Neural cell (in vitro differentiated cells): ENCODE data around the gene PDIA4. TPM values are rescaled to one million over a fixed set of nuclear protein-coding genes. Genes with fewer than 3 reads are reported as not detected.

Source experiments
- H2AFZ ChIP-seq: fragments of 200-600, 300-800 bp; sonication (generic), shearing (Covaris generic); 2 replicates; pipeline ENCODE4 v1.6.0; 2014; ENCODE audit warnings: low read depth, mild to moderate bottlenecking, antibody characterized with exemption, low read length, moderate library complexity
- H3F3A ChIP-seq: fragments of 200-600 bp; shearing (Covaris generic); 2 replicates; pipeline ENCODE4 v1.6.1; 2016; ENCODE audit warnings: mild to moderate bottlenecking, moderate library complexity, mixed read lengths, antibody characterized with exemption, low read length; ENCODE audit not compliant: insufficient read depth, poor library complexity, severe bottlenecking
- H3K27ac ChIP-seq: fragments of 200-600, 300-800 bp; sonication (generic), shearing (Covaris generic); 2 replicates; pipeline ENCODE4 v1.5.1; 2014; ENCODE audit warnings: mild to moderate bottlenecking, low read length, moderate library complexity
- H3K27me3 ChIP-seq: fragments of 300-800, 200-600 bp; sonication (generic), shearing (Covaris generic); 2 replicates; pipeline ENCODE4 v1.6.0; 2014; ENCODE audit warnings: mild to moderate bottlenecking, low read depth, low read length, moderate library complexity; ENCODE audit not compliant: insufficient read depth
- H3K36me3 ChIP-seq: fragments of 300-800, 200-600 bp; sonication (generic), shearing (Covaris generic); 2 replicates; pipeline ENCODE4 v1.5.1; 2014; ENCODE audit warnings: mild to moderate bottlenecking, antibody characterized with exemption, low read length, moderate library complexity; ENCODE audit not compliant: insufficient read depth
- H3K4me2 ChIP-seq: fragments of 300-800, 200-600 bp; sonication (generic), shearing (Covaris generic); 2 replicates; pipeline ENCODE4 v1.6.0; 2014; ENCODE audit warnings: mild to moderate bottlenecking, low read length
- H3K4me3 ChIP-seq: fragments of 300-800, 200-600 bp; sonication (generic), shearing (Covaris generic); 2 replicates; pipeline ENCODE4 v1.5.1; 2014; ENCODE audit warnings: mild to moderate bottlenecking, low read length, moderate library complexity
- H3K79me2 ChIP-seq: fragments of 200-600 bp; shearing (Covaris generic); replicated peaks from 2 replicates; pipeline ENCODE4 v1.6.0; 2014; ENCODE audit warnings: mild to moderate bottlenecking, low read length, moderate library complexity; ENCODE audit not compliant: insufficient read depth
- H3K9ac ChIP-seq: fragments of 300-800, 200-600 bp; sonication (generic), shearing (Covaris generic); 2 replicates; pipeline ENCODE4 v1.6.1; 2016; ENCODE audit warnings: mild to moderate bottlenecking, low read length, mixed read lengths
- H3K9me2 ChIP-seq: fragments of 200-600 bp; shearing (Covaris generic); 2 replicates; pipeline ENCODE4 v1.6.1; 2016; ENCODE audit warnings: mild to moderate bottlenecking, low read length, mixed read lengths; ENCODE audit not compliant: insufficient read depth
- H3K9me3 ChIP-seq: fragments of 200-600, 300-800 bp; sonication (generic), shearing (Covaris generic); 2 replicates; pipeline ENCODE4 v1.6.1; 2016; ENCODE audit warnings: mild to moderate bottlenecking, mixed run types, low read length, moderate library complexity, mixed read lengths
- H4K20me1 ChIP-seq: fragments of 200-600 bp; shearing (Covaris generic); 2 replicates; pipeline ENCODE4 v1.6.1; 2016; ENCODE audit warnings: mild to moderate bottlenecking, mixed run types; ENCODE audit not compliant: insufficient read depth
- CTCF ChIP-seq: fragments of 450-650 bp; IDR thresholded peaks from 2 replicates; pipeline ENCODE4 v1.5.1; 2014; ENCODE audit warnings: antibody characterized with exemption, mild to moderate bottlenecking, moderate library complexity; ENCODE audit not compliant: poor library complexity, severe bottlenecking
- EP300 ChIP-seq: fragments of 450-650 bp; conservative IDR thresholded peaks from 2 replicates; pipeline ENCODE4 v1.6.1; 2014; ENCODE audit warnings: antibody characterized with exemption, mild to moderate bottlenecking, moderate library complexity; ENCODE audit not compliant: poor library complexity, severe bottlenecking
- EZH2 ChIP-seq: fragments of 200-600, 300-800 bp; shearing (Covaris generic), sonication (generic); IDR thresholded peaks from 2 replicates; pipeline ENCODE4 v1.6.1; 2014; ENCODE audit warnings: antibody characterized with exemption, low read length, borderline replicate concordance, mild to moderate bottlenecking; ENCODE audit not compliant: insufficient read depth, poor library complexity, severe bottlenecking
- MXI1 ChIP-seq: fragments of 450-650 bp; conservative IDR thresholded peaks from 2 replicates; pipeline ENCODE4 v1.6.1; 2014; ENCODE audit warnings: antibody characterized with exemption, mild to moderate bottlenecking; ENCODE audit not compliant: poor library complexity, severe bottlenecking
- POLR2AphosphoS5 ChIP-seq: IDR thresholded peaks from 2 replicates; pipeline ENCODE4 v1.6.1; 2012
- RAD21 ChIP-seq: fragments of 450-650 bp; conservative IDR thresholded peaks from 2 replicates; pipeline ENCODE4 v1.6.1; 2014; ENCODE audit warnings: antibody characterized with exemption, mild to moderate bottlenecking, moderate library complexity
- REST ChIP-seq: IDR thresholded peaks from 2 replicates; pipeline ENCODE4 v1.6.1; 2012; ENCODE audit warnings: borderline replicate concordance
- SMC3 ChIP-seq: fragments of 450-650 bp; conservative IDR thresholded peaks from 2 replicates; pipeline ENCODE4 v1.6.1; 2014; ENCODE audit warnings: antibody characterized with exemption, mild to moderate bottlenecking, moderate library complexity; ENCODE audit not compliant: poor library complexity
- TAF1 ChIP-seq: IDR thresholded peaks from 2 replicates; pipeline ENCODE4 v1.6.1; 2012; ENCODE audit warnings: low read depth
- polyA plus RNA-seq: library from polyadenylated mRNA; depleted of rRNA; stranded (reverse); fragments of >200 nt; gene quantifications from 2 replicates; pipeline ENCODE4 v1.2.3, GENCODE V29; 2014

Gene PDIA4
- polyA plus RNA-seq, 1 donor from 2014 or later: 41.8 TPM

- no peaks in the 10 kb centered on the region for H3K79me2 ChIP-seq
- no peak overlapping the region for H3K4me3 ChIP-seq
- no peak overlapping the region for H3K4me2 ChIP-seq
- TF ChIP-seq POLR2AphosphoS5 (no peak), TAF1 (no peak), REST (no peak), EP300 (no peak), CTCF (no peak), RAD21 (no peak), EZH2 (no peak), MXI1 (no peak), SMC3 (no peak)
- no peak overlapping the region for H3K9ac ChIP-seq
- H3K36me3 ChIP-seq: peaks cover 13% of the 10 kb centered on the region
- no peak overlapping the region for H2AFZ ChIP-seq
- no peak overlapping the region for H3K27ac ChIP-seq
- H3K9me2 ChIP-seq: no peaks in the 10 kb centered on the region
- H3F3A ChIP-seq: no peaks in the 10 kb centered on the region
- no peaks in the 10 kb centered on the region for H4K20me1 ChIP-seq
- H3K27me3 ChIP-seq: no peaks in the 10 kb centered on the region
- H3K9me3 ChIP-seq: no peaks in the 10 kb centered on the region
These were observed 18.8 kb downstream of the PDIA4 start for GRCh38 chr7:149009527-149009926.

GRCh38 chr7:149007611-149008010 is 20.7 kb downstream of the PDIA4 start:
- Histone ChIP-seq H3K4me3 (no peak overlapping the region), H3K9me2 (no peaks in the 10 kb centered on the region), H4K20me1 (no peaks in the 10 kb centered on the region), H3F3A (no peaks in the 10 kb centered on the region), H3K9ac (no peak overlapping the region), H3K9me3 (no peaks in the 10 kb centered on the region), H3K79me2 (no peaks in the 10 kb centered on the region), H3K27ac (no peak overlapping the region), H3K4me2 (no peak overlapping the region), H3K27me3 (no peaks in the 10 kb centered on the region), H3K36me3 (peaks cover 17% of the 10 kb centered on the region), H2AFZ (no peak overlapping the region)
- no peak for TF ChIP-seq SMC3
- TF ChIP-seq EP300: no peak
- no peak for TF ChIP-seq EZH2
- no peak for TF ChIP-seq TAF1
